ENCODE measurements around the gene ZFAND3. TPM values are rescaled to one million over a fixed set of nuclear protein-coding genes. Genes with fewer than 3 reads are reported as not detected.
A peak's percentile ranks its signal among the peaks of the same experiment; 100 is the strongest.

Gene ZFAND3
- total and polyA plus RNA-seq, 2 of the 4 experiments (the other 2 are of a cell fraction) = 10.9 to 26.7 TPM

DNA sequence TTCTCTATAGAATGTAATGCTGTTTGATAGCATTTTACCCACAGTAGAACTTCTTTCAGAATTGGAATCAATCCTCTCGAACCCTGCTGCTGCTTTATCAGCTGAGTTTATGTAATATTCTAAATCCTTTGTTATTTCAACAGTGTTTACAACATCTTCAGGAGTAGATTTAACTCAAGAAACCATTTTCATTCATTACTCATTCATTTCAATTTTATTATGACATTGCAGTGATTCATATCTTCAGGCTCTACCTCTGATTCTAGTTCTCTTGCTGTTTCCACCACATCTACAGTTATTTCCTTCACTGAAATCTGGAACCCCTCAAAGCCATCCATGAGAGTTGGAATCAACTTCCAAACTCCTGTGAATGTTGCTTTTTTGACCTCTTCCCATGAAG, 93.7 kb downstream of the ZFAND3 start:
- H3K27me3 ChIP-seq (ENCODE audit: control insufficient read depth, insufficient read depth, low read length) = no peaks in the 10 kb centered on the region
- H2BK20ac ChIP-seq (ENCODE audit: low read depth, low read length) = no peak overlapping the region
- intact Hi-C loops (cut with micrococcal nuclease) (no loop called here), dilution Hi-C loops (cut with HindIII; ENCODE audit: low sequenced_read_pairs, unreplicated experiment) (no loop called here), in situ Hi-C loops (cut with MboI; ENCODE audit: low sequenced_read_pairs) (no loop called here)
- no TSS peak for BruUV-seq (replicated peaks)
- ATAC-seq (ENCODE audit: low read depth) (peak; percentile 28; the same call in 1 of the 2 replicates), DNase-seq (peak; percentile 29)
- H3K4me3 ChIP-seq (ENCODE audit: insufficient read depth, low read depth, low read length) = no peak overlapping the region
- H3K18ac ChIP-seq (ENCODE audit: low read depth, low read length) = no peak overlapping the region
- peak overlapping the region; percentile 31; the same call in 1 of the 2 replicates for H3K4me2 ChIP-seq (ENCODE audit: low read depth, low read length)
- H4K8ac ChIP-seq (ENCODE audit: low read depth in 2 of 2, low read length in 2 of 2) = no peak overlapping the region
- peaks cover 6% of the 10 kb centered on the region for H3K4me1 ChIP-seq (ENCODE audit: control insufficient read depth, insufficient read depth, low read length)
- H3K36me3 ChIP-seq (ENCODE audit: control insufficient read depth, insufficient read depth, low read length) = peaks cover 2% of the 10 kb centered on the region; the same call in 1 of the 2 replicates
- H3K56ac ChIP-seq (ENCODE audit: extremely low read depth, insufficient read depth, low read length) = no peak overlapping the region
- H3K14ac ChIP-seq (replicated peaks; ENCODE audit: low read depth, low read length) = no peak overlapping the region
- no peaks in the 10 kb centered on the region for H3K9me3 ChIP-seq (ENCODE audit: control insufficient read depth, insufficient read depth, low read length)
- peaks cover 8% of the 10 kb centered on the region for H3K9me1 ChIP-seq (ENCODE audit: insufficient read depth, low read length)
- H2AK9ac ChIP-seq (replicated peaks; ENCODE audit: low read depth, low read length, poor library complexity) = no peak overlapping the region
- H3K79me1 ChIP-seq (ENCODE audit: low read depth in 1 of 2, low read length in 2 of 2) = peaks cover 33 to 85% of the 10 kb centered on the region in 2 experiments
- no peak overlapping the region for H4K5ac ChIP-seq (ENCODE audit: low read depth, low read length)
- no CpG with 5 or more reads among the region's 1 CpG for WGBS, 2 experiments (ENCODE audit: extremely low coverage in 2 of 2, insufficient read length in 1 of 2)
- no peak overlapping the region for H2AK5ac ChIP-seq (ENCODE audit: low read depth, low read length)
- H3K9ac ChIP-seq (ENCODE audit: low read depth, low read length) = no peak overlapping the region
- TF ChIP-seq FOS (IDR thresholded peaks at IDR 0.05; ENCODE audit: low read depth, low read length) = no peak
- TF ChIP-seq MAFK (IDR thresholded peaks at IDR 0.05; ENCODE audit: low read depth, low read length) = no peak
- TF ChIP-seq MAZ (IDR thresholded peaks at IDR 0.05; ENCODE audit: borderline replicate concordance, low read depth, low read length) = no peak
- TF ChIP-seq RCOR1 (IDR thresholded peaks at IDR 0.05; ENCODE audit: insufficient replicate concordance, low read length) = no peak
- no peak for TF ChIP-seq RFX5 (IDR thresholded peaks at IDR 0.05; ENCODE audit: low read depth, low read length)
- no peak for TF ChIP-seq POLR2A (IDR thresholded peaks at IDR 0.05; ENCODE audit: low read depth, low read length)
- TF ChIP-seq, protein P1, sequence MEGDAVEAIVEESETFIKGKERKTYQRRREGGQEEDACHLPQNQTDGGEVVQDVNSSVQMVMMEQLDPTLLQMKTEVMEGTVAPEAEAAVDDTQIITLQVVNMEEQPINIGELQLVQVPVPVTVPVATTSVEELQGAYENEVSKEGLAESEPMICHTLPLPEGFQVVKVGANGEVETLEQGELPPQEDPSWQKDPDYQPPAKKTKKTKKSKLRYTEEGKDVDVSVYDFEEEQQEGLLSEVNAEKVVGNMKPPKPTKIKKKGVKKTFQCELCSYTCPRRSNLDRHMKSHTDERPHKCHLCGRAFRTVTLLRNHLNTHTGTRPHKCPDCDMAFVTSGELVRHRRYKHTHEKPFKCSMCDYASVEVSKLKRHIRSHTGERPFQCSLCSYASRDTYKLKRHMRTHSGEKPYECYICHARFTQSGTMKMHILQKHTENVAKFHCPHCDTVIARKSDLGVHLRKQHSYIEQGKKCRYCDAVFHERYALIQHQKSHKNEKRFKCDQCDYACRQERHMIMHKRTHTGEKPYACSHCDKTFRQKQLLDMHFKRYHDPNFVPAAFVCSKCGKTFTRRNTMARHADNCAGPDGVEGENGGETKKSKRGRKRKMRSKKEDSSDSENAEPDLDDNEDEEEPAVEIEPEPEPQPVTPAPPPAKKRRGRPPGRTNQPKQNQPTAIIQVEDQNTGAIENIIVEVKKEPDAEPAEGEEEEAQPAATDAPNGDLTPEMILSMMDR (conservative IDR thresholded peaks at IDR 0.05; ENCODE audit: low read depth, low read length) = no peak
- no peak for TF ChIP-seq NFE2L2 (IDR thresholded peaks at IDR 0.05; ENCODE audit: low read depth, low read length)
- TF ChIP-seq CHD1 (IDR thresholded peaks at IDR 0.05; ENCODE audit: low read depth, low read length) = no peak
- TF ChIP-seq SMC3 (IDR thresholded peaks at IDR 0.05; ENCODE audit: low read depth, low read length) = no peak
- TF ChIP-seq, protein P2, sequence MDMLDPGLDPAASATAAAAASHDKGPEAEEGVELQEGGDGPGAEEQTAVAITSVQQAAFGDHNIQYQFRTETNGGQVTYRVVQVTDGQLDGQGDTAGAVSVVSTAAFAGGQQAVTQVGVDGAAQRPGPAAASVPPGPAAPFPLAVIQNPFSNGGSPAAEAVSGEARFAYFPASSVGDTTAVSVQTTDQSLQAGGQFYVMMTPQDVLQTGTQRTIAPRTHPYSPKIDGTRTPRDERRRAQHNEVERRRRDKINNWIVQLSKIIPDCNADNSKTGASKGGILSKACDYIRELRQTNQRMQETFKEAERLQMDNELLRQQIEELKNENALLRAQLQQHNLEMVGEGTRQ (IDR thresholded peaks at IDR 0.05; ENCODE audit: low read depth, low read length) = no peak
- ChIA-PET CTCF (no interaction called here), POLR2A (ENCODE audit: unreplicated experiment) (no interaction called here)
- no peak overlapping the region for H4K91ac ChIP-seq (ENCODE audit: insufficient read depth, low read depth, low read length)
- H3K23ac ChIP-seq (ENCODE audit: low read depth, low read length) = no peak overlapping the region
- H3K27ac ChIP-seq (ENCODE audit: insufficient read depth, low read length) = no peak overlapping the region
- H2BK120ac ChIP-seq (ENCODE audit: low read depth, low read length) = no peak overlapping the region
- no peak overlapping the region for H2AFZ ChIP-seq (replicated peaks; ENCODE audit: low read length, poor library complexity)
- H2BK5ac ChIP-seq (ENCODE audit: low read depth, low read length, poor library complexity, severe bottlenecking) = no peak overlapping the region
- H3K4ac ChIP-seq (ENCODE audit: low read depth, low read length) = no peak overlapping the region
- H4K20me1 ChIP-seq (ENCODE audit: insufficient read depth, low read length) = peaks cover 92% of the 10 kb centered on the region
- H2BK15ac ChIP-seq (ENCODE audit: low read depth, low read length) = no peak overlapping the region

Data from IMR-90 (cell line).